Fibroblast of lung (primary cell): ENCODE measurements around the gene TKT.

ENCODE experiments used
- CTCF ChIP-seq, 2 donors: IDR thresholded peaks in 1 of 2; conservative IDR thresholded peaks in 1 of 2; 1 replicate in 1 of 2; 2 replicates in 1 of 2; pipeline ENCODE4 v1.5.1; 2011 to 2012; ENCODE audit warnings: low read length in 2 of 2, control low read depth in 1 of 2, inconsistent platforms in 1 of 2, low read depth in 1 of 2, mild to moderate bottlenecking in 1 of 2
- EZH2 ChIP-seq: IDR thresholded peaks from 2 replicates; pipeline ENCODE4 v1.5.1; 2012; ENCODE audit warnings: low read length, control low read depth, mild to moderate bottlenecking; ENCODE audit errors: missing control alignments

GRCh38 chr3:53190659-53191058 is 65.2 kb downstream of the TKT start:
- TF ChIP-seq EZH2 (no peak), CTCF (conservative IDR thresholded peaks at IDR 0.05 in 1 of 2, IDR thresholded peaks at IDR 0.05 in 1 of 2; ENCODE audit: low read depth in 1 of 2, low read length in 2 of 2) (no peak)
